SH-SY5Y (cell line): ENCODE data around the gene MSLN.

Experiments used
- GATA2 ChIP-seq: IDR thresholded peaks from 2 replicates; pipeline ENCODE4 v1.6.1; 2011; ENCODE audit warnings: mild to moderate bottlenecking, low read depth, low read length
- GATA3 ChIP-seq: IDR thresholded peaks from 2 replicates; pipeline ENCODE4 v1.6.1; 2011; ENCODE audit warnings: low read depth, mild to moderate bottlenecking, low read length, moderate library complexity

DNA sequence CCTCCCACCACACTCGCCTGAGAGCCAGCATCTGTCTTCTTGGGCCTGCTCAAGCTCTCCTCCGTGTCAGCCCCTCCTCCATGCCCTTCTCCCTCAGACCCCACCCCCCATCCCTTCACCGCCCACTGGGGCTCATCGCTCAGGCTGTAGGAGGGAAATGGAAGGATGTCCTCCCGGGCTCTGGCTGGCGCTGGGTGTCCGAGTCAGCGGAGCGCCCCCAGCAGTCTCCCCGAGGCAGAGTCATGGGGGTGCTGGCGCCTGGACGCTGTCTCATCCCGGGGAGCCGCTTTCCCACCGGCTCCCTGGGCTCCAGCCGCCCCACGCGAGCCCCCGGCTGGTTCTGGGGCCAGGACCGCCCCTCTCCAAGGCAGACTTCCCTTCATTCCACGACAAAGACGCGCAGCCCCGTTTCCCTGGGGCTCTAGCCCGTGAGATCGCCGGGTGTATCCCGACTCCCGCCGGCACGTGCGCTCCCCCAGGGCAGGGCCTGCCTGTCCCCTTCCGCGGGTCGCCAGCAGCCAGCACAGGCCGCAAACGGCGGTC lies 40.0 kb upstream of the MSLN start:
- no peak for TF ChIP-seq GATA3
- TF ChIP-seq GATA2, result no peak
